HepG2 (cell line): ENCODE measurements around the gene CLUH. TPM values are rescaled to one million over a fixed set of nuclear protein-coding genes. Genes with fewer than 3 reads are reported as not detected.

Experiments used
- CHD2 ChIP-seq: IDR thresholded peaks from 2 replicates; pipeline ENCODE4 v1.6.1; 2011; ENCODE audit warnings: low read depth, low read length, improper control_type of control experiment
- EED ChIP-seq: sonication (generic); formaldehyde crosslinking; IDR thresholded peaks from 2 replicates; pipeline ENCODE4 v1.5.0; 2020; ENCODE audit warnings: mild to moderate bottlenecking, missing genetic modification reagents
- HMG20A ChIP-seq: IDR thresholded peaks from 2 replicates; pipeline ENCODE4 v1.6.1; 2016; ENCODE audit warnings: borderline replicate concordance
- HOXD1 ChIP-seq: sonication (generic); formaldehyde crosslinking; IDR thresholded peaks from 2 replicates; pipeline ENCODE4 v1.5.0; 2020; ENCODE audit warnings: missing genetic modification reagents
- KLF11 ChIP-seq: IDR thresholded peaks from 2 replicates; pipeline ENCODE4 v1.6.1; 2016; ENCODE audit warnings: missing compliant biosample characterization
- MTA3 ChIP-seq: sonication (generic); formaldehyde crosslinking; IDR thresholded peaks from 2 replicates; pipeline ENCODE4 v1.4.0; 2020; ENCODE audit warnings: missing genetic modification reagents
- PHF8 ChIP-seq: sonication (generic); formaldehyde crosslinking; IDR thresholded peaks from 2 replicates; pipeline ENCODE4 v1.5.0; 2020; ENCODE audit warnings: missing genetic modification reagents
- POLR2A ChIP-seq, 2 experiments: IDR thresholded peaks; 2 replicates each; pipeline ENCODE4 v1.6.1; 2011; ENCODE audit warnings: low read depth in 2 of 2, low read length in 2 of 2, mild to moderate bottlenecking in 1 of 2, moderate library complexity in 1 of 2; ENCODE audit not compliant: insufficient read depth in 1 of 2
- RFXAP ChIP-seq: sonication (generic); formaldehyde crosslinking; IDR thresholded peaks from 2 replicates; pipeline ENCODE4 v1.4.0; 2020; ENCODE audit warnings: missing genetic modification reagents, borderline replicate concordance
- SALL2 ChIP-seq: sonication (generic); formaldehyde crosslinking; IDR thresholded peaks from 2 replicates; pipeline ENCODE4 v1.8.1; 2023; ENCODE audit warnings: mild to moderate bottlenecking, missing genetic modification reagents, inconsistent platforms
- SNRNP70 ChIP-seq: fragments of 200-400 bp; formaldehyde crosslinking; IDR thresholded peaks from 2 replicates; pipeline ENCODE4 v1.6.1; 2017; ENCODE audit warnings: mild to moderate bottlenecking, low read depth, low read length, moderate library complexity
- ZBTB7B ChIP-seq: sonication (generic); formaldehyde crosslinking; IDR thresholded peaks from 2 replicates; pipeline ENCODE4 v1.4.0; 2020; ENCODE audit warnings: missing genetic modification reagents
- ZNF251 ChIP-seq: sonication (generic); formaldehyde crosslinking; IDR thresholded peaks from 2 replicates; pipeline ENCODE4 v1.9.0; 2021; ENCODE audit warnings: mild to moderate bottlenecking, missing genetic modification reagents
- ZNF3 ChIP-seq: IDR thresholded peaks from 2 replicates; pipeline ENCODE4 v1.7.0; 2017; ENCODE audit warnings: inconsistent platforms
- ZNF33A ChIP-seq: sonication (generic); formaldehyde crosslinking; IDR thresholded peaks from 2 replicates; pipeline ENCODE4 v1.5.1; 2020; ENCODE audit warnings: missing genetic modification reagents, mild to moderate bottlenecking, moderate library complexity, borderline replicate concordance
- ZNF484 ChIP-seq: sonication (generic); formaldehyde crosslinking; IDR thresholded peaks from 2 replicates; pipeline ENCODE4 v1.5.1; 2020; ENCODE audit warnings: mild to moderate bottlenecking, low read depth, missing genetic modification reagents, borderline replicate concordance
- ZNF709 ChIP-seq: sonication (generic); formaldehyde crosslinking; IDR thresholded peaks from 2 replicates; pipeline ENCODE4 v1.5.0; 2020; ENCODE audit warnings: mild to moderate bottlenecking, missing genetic modification reagents
- ZNF747 ChIP-seq: sonication (generic); formaldehyde crosslinking; IDR thresholded peaks from 2 replicates; pipeline ENCODE4 v1.8.1; 2023; ENCODE audit warnings: missing genetic modification reagents, mild to moderate bottlenecking, borderline replicate concordance
- ZNF788 ChIP-seq: sonication (generic); formaldehyde crosslinking; IDR thresholded peaks from 2 replicates; pipeline ENCODE4 v1.5.0; 2020; ENCODE audit warnings: mild to moderate bottlenecking, missing genetic modification reagents, borderline replicate concordance
- ZNF841 ChIP-seq: sonication (generic); formaldehyde crosslinking; IDR thresholded peaks from 2 replicates; pipeline ENCODE4 v1.8.1; 2023; ENCODE audit warnings: missing genetic modification reagents, borderline replicate concordance
- polyA plus RNA-seq, 8 experiments: library from polyadenylated mRNA; depleted of rRNA in 3 of 8; stranded (reverse) in 7 of 8; unstranded in 1 of 8; fragments of >200 nt; fragmentation: Illumina TruSeq in 4 of 8; extraction: Trizol in 4 of 8; gene quantifications; 2 replicates each; pipeline versions ENCODE4 v1.2.1 to v1.2.3, GENCODE V29; 2011 to 2016; ENCODE audit warnings: low read depth in 4 of 8, missing spikeins in 1 of 8, mixed read lengths in 1 of 8; ENCODE audit not compliant: insufficient read depth in 1 of 8
- total RNA-seq, 5 experiments: library from RNA; depleted of rRNA; stranded (reverse); fragments of >200 nt; fragmentation: Illumina TruSeq; extraction: Trizol; gene quantifications; 2 replicates each; pipeline ENCODE4 v1.2.3, GENCODE V29; 2016; ENCODE audit warnings: low read depth in 1 of 5
- TF ChIP-seq, protein P1 (sequence below): sonication (generic); formaldehyde crosslinking; IDR thresholded peaks from 2 replicates; pipeline ENCODE4 v1.8.0; 2023; ENCODE audit warnings: mild to moderate bottlenecking, missing genetic modification reagents
- TF ChIP-seq, protein P2 (sequence below): IDR thresholded peaks from 2 replicates; pipeline ENCODE4 v1.6.1; 2018; ENCODE audit warnings: missing genetic modification reagents
- TF ChIP-seq, protein P3 (sequence below): sonication (generic); formaldehyde crosslinking; conservative IDR thresholded peaks from 2 replicates; pipeline ENCODE4 v1.4.0; 2020; ENCODE audit warnings: mild to moderate bottlenecking, missing genetic modification reagents, moderate library complexity
- TF ChIP-seq, protein P4 (sequence below): sonication (generic); formaldehyde crosslinking; IDR thresholded peaks from 2 replicates; pipeline ENCODE4 v1.4.0; 2020; ENCODE audit warnings: missing genetic modification reagents
- TF ChIP-seq, protein P5 (sequence below): fragments of 450-650 bp; IDR thresholded peaks from 2 replicates; pipeline ENCODE4 v1.6.1; 2016

The CLUH gene
- total and polyA plus RNA-seq, 2 of the 13 experiments (the other 11 are each of a cell fraction or from before 2014, with no cell fraction given), result 30.9 to 60.5 TPM

DNA sequence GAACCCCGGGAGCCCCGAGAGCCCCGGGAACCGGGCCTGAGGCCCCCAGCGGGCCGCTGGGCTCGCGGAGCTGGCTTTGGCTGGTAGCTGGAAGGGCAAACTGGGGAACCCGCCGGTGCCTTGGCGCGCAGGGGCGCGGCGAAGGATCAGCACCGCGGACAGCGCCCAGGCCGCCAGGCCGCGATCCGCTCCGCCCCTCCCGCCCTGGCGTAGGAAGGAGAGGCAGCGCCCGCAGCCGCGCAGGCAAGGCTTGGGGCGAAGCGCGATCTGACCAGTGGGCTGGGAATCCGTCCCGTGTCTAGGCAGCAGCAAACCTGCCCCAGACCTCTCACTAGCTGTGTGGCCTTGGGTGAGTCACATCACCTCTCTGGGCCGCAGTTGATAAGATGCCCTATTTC lies 38.2 kb upstream of the CLUH start (continued):
- no peak for TF ChIP-seq SNRNP70
- TF ChIP-seq, protein P1, sequence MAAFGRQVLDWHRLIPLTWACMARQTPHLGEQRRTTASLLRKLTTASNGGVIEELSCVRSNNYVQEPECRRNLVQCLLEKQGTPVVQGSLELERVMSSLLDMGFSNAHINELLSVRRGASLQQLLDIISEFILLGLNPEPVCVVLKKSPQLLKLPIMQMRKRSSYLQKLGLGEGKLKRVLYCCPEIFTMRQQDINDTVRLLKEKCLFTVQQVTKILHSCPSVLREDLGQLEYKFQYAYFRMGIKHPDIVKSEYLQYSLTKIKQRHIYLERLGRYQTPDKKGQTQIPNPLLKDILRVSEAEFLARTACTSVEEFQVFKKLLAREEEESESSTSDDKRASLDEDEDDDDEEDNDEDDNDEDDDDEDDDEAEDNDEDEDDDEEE (CRISPR knock-in tag), result peak; percentile 98
- TF ChIP-seq ZNF709 (CRISPR knock-in tag), result peak; percentile 91
- TF ChIP-seq, protein P2, sequence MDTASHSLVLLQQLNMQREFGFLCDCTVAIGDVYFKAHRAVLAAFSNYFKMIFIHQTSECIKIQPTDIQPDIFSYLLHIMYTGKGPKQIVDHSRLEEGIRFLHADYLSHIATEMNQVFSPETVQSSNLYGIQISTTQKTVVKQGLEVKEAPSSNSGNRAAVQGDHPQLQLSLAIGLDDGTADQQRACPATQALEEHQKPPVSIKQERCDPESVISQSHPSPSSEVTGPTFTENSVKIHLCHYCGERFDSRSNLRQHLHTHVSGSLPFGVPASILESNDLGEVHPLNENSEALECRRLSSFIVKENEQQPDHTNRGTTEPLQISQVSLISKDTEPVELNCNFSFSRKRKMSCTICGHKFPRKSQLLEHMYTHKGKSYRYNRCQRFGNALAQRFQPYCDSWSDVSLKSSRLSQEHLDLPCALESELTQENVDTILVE (CRISPR knock-in tag), result peak; percentile 72; the same call in 1 of the 2 replicates
- TF ChIP-seq, protein P3, sequence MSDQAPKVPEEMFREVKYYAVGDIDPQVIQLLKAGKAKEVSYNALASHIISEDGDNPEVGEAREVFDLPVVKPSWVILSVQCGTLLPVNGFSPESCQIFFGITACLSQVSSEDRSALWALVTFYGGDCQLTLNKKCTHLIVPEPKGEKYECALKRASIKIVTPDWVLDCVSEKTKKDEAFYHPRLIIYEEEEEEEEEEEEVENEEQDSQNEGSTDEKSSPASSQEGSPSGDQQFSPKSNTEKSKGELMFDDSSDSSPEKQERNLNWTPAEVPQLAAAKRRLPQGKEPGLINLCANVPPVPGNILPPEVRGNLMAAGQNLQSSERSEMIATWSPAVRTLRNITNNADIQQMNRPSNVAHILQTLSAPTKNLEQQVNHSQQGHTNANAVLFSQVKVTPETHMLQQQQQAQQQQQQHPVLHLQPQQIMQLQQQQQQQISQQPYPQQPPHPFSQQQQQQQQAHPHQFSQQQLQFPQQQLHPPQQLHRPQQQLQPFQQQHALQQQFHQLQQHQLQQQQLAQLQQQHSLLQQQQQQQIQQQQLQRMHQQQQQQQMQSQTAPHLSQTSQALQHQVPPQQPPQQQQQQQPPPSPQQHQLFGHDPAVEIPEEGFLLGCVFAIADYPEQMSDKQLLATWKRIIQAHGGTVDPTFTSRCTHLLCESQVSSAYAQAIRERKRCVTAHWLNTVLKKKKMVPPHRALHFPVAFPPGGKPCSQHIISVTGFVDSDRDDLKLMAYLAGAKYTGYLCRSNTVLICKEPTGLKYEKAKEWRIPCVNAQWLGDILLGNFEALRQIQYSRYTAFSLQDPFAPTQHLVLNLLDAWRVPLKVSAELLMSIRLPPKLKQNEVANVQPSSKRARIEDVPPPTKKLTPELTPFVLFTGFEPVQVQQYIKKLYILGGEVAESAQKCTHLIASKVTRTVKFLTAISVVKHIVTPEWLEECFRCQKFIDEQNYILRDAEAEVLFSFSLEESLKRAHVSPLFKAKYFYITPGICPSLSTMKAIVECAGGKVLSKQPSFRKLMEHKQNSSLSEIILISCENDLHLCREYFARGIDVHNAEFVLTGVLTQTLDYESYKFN (CRISPR knock-in tag), result 0 out of 2 replicates have a peak, but pooled peaks have one; percentile 26
- TF ChIP-seq CHD2, result no peak
- peak; percentile 95; the same call in 1 of the 2 replicates for TF ChIP-seq ZNF484 (CRISPR knock-in tag)
- TF ChIP-seq HOXD1 (CRISPR knock-in tag), result peak; percentile 98
- TF ChIP-seq HMG20A (CRISPR knock-in tag), result peak; percentile 37; the same call in 1 of the 2 replicates
- TF ChIP-seq RFXAP (CRISPR knock-in tag), result peak; percentile 95
- TF ChIP-seq SALL2 (CRISPR knock-in tag), result peak; percentile 98
- TF ChIP-seq KLF11 (CRISPR knock-in tag), result peak; percentile 97
- 0 out of 2 replicates have a peak, but pooled peaks have one; percentile 43 for TF ChIP-seq PHF8
- peak; percentile 96; the same call in 1 of the 2 replicates for TF ChIP-seq ZNF251
- TF ChIP-seq ZNF788 (CRISPR knock-in tag), result peak; percentile 90
- TF ChIP-seq ZNF747, result peak; percentile 70; the same call in 1 of the 2 replicates
- no peak for TF ChIP-seq POLR2A (IDR thresholded peaks at IDR 0.05; ENCODE audit: insufficient read depth in 1 of 2, low read depth in 2 of 2, low read length in 2 of 2)
- TF ChIP-seq EED (CRISPR knock-in tag), result peak; percentile 87; the same call in 1 of the 2 replicates
- TF ChIP-seq, protein P4, sequence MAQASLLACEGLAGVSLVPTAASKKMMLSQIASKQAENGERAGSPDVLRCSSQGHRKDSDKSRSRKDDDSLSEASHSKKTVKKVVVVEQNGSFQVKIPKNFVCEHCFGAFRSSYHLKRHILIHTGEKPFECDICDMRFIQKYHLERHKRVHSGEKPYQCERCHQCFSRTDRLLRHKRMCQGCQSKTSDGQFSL, result peak; percentile 86
- TF ChIP-seq, protein P5, sequence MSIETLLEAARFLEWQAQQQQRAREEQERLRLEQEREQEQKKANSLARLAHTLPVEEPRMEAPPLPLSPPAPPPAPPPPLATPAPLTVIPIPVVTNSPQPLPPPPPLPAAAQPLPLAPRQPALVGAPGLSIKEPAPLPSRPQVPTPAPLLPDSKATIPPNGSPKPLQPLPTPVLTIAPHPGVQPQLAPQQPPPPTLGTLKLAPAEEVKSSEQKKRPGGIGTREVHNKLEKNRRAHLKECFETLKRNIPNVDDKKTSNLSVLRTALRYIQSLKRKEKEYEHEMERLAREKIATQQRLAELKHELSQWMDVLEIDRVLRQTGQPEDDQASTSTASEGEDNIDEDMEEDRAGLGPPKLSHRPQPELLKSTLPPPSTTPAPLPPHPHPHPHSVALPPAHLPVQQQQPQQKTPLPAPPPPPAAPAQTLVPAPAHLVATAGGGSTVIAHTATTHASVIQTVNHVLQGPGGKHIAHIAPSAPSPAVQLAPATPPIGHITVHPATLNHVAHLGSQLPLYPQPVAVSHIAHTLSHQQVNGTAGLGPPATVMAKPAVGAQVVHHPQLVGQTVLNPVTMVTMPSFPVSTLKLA, result no peak
- TF ChIP-seq ZNF3 (CRISPR knock-in tag), result peak; percentile 60; the same call in 1 of the 2 replicates
- peak; percentile 70; the same call in 1 of the 2 replicates for TF ChIP-seq ZNF33A (CRISPR knock-in tag)
- TF ChIP-seq ZBTB7B (CRISPR knock-in tag), result peak; percentile 91
- TF ChIP-seq MTA3 (CRISPR knock-in tag), result no peak
- TF ChIP-seq ZNF841 (CRISPR knock-in tag), result 0 out of 2 replicates have a peak, but pooled peaks have one; percentile 75
